Measurements from ENCODE around the gene RPTOR. TPM values are rescaled to one million over a fixed set of nuclear protein-coding genes. Genes with fewer than 3 reads are reported as not detected.

Gene RPTOR
- total and polyA plus RNA-seq, 12 donors: 7.9 to 30.3 (median 25.6) TPM

DNA sequence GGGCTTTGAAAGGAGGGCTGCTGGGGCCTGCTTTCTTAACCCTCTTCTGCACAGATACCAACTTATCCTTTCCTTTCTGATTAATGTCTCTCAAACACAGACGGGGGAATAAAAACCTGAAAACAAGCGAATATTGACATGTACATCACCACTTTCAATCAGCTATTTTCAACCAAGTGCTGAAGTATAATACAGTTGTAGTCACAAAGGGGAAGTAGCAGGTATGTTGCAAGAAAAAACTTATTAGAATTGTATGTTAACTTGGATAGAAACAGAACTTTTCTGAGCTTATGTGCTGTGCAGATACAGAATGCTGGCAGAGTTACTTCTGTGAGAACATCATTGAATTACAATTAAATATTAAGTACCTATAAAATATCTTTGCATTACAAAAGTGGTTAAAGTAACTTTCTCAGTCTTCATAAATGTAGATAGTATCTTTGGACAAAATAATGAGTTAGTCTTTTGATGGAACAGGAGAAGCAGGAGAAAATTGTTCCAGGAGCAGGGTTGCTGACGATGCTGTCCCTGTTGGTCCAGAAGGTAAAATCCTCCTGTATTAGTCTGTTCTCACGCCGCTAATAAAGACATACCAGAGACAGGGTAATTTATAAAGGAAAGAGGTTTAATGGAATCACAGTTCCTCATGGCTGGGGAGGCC is 59.5 kb downstream of the RPTOR start:
- intact Hi-C loops (cut with DNase I): no loop called here
- 95 to 98% methylated on average over 5 of the region's 5 CpGs for WGBS, 2 donors
- no peak for DNase-seq
- TF ChIP-seq, protein P1, sequence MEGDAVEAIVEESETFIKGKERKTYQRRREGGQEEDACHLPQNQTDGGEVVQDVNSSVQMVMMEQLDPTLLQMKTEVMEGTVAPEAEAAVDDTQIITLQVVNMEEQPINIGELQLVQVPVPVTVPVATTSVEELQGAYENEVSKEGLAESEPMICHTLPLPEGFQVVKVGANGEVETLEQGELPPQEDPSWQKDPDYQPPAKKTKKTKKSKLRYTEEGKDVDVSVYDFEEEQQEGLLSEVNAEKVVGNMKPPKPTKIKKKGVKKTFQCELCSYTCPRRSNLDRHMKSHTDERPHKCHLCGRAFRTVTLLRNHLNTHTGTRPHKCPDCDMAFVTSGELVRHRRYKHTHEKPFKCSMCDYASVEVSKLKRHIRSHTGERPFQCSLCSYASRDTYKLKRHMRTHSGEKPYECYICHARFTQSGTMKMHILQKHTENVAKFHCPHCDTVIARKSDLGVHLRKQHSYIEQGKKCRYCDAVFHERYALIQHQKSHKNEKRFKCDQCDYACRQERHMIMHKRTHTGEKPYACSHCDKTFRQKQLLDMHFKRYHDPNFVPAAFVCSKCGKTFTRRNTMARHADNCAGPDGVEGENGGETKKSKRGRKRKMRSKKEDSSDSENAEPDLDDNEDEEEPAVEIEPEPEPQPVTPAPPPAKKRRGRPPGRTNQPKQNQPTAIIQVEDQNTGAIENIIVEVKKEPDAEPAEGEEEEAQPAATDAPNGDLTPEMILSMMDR (IDR thresholded peaks at IDR 0.05): no peak
- Histone ChIP-seq H3K4me3 (no peak overlapping the region), H3K4me1 (peaks cover 6 to 28% (median 15%) of the 10 kb centered on the region in 9 donors), H3K9me3 (no peaks in the 10 kb centered on the region), H3K36me3 (no peaks in the 10 kb centered on the region), H3K27ac (no peak overlapping the region), H3K27me3 (no peaks in the 10 kb centered on the region)
- no peak for ATAC-seq

DNA sequence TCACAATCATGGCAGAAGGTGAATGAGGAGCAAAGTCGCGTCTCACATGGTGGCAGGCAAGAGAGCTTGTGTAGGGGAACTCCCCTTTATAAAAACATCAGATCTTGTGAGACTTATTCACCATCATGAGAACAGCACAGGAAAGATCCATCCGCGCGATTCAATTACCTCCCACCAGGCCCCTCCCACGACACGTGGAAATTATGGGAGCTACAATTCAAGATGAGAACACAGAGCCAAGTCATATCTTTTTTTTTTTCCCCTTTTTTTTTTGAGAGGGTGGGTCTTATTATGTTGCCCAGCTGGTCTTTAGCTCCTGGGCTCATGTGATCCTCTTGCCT is 60.0 kb downstream of the RPTOR start:
- no peak for DNase-seq
- WGBS, 2 donors: 87 to 91% methylated on average over 7 of the region's 7 CpGs

DNA sequence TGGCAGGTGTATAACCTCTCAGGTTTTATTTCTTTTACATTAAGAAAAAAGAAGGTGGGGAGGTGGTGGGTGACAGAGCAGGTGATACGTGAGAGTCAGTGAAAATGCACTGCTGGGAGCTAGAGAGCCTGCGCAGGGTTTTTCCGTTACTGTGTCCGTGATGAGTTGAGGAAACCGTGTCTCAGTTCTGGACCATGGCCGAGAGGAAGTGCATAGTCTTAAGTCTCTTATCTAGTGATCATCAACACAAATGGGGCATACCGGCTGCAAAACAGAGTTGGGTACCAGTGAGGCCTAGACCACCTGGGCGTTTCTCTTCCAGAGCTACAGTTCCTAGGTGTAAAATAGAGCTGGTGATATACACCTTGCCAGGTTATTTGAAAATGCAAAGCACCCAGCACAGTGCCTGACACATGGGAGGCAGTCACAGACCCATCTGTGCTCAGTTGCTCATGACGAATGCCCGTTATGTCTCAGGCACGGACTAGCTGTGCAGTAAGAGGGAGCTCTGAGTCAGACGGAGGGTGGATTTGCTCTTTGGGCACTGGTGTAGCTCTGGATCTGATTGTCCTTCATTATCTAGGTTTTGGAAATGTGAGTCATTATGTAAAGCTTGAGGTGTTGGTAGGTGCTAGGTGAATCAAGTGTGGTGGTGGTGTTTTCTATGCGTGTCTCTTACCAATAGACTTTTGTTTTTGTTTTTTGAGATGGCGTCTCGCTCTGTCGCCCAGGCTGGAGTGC is 60.9 kb downstream of the RPTOR start:
- WGBS, 2 donors: 74 to 86% methylated on average over 16 of the region's 16 CpGs
- H3K9me3 ChIP-seq: no peaks in the 10 kb centered on the region
- TF ChIP-seq, protein P1 (IDR thresholded peaks at IDR 0.05): no peak
- H3K4me1 ChIP-seq: peaks cover 0 to 23% (median 3%) of the 10 kb centered on the region in 9 donors
- ATAC-seq: peak in 1 of 8 donors; percentile 29
- H3K27me3 ChIP-seq: no peaks in the 10 kb centered on the region
- H3K36me3 ChIP-seq: no peaks in the 10 kb centered on the region
- intact Hi-C loops (cut with DNase I): no loop called here
- no peak for DNase-seq
- H3K27ac ChIP-seq: no peak overlapping the region
- no peak overlapping the region for H3K4me3 ChIP-seq

More for the DNA sequence above, 60.0 kb downstream of the RPTOR start:
- Histone ChIP-seq H3K9me3 (no peaks in the 10 kb centered on the region), H3K27me3 (no peaks in the 10 kb centered on the region), H3K4me3 (no peak overlapping the region), H3K27ac (no peak overlapping the region), H3K4me1 (peaks cover 4 to 23% (median 11%) of the 10 kb centered on the region in 9 donors), H3K36me3 (no peaks in the 10 kb centered on the region)
- intact Hi-C loops (cut with DNase I): no loop called here
- no peak for ATAC-seq
- TF ChIP-seq, protein P1 (IDR thresholded peaks at IDR 0.05): no peak

DNA sequence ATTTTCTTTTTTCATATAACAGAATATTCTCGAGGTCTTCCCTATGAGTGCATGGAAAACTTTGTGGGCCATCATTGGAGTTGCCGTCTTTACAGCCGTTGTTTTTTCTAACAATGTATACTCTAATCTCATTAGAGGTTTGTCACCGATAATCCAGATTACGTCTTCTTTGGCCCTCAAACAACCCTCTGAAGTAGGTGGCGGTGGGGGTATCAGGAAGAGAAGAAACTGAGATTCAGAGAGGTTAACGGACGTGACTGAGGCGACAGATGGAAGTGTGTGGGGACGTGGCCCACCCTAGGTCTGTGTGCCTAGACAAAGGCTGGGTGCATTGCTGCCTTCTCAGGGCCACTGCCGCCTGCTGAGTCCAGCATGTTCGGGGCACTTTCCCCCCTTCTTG is 63.7 kb downstream of the RPTOR start:
- WGBS, 2 donors: 98% methylated on average over 12 of the region's 12 CpGs
- peaks cover 0 to 19% (median 0%) of the 10 kb centered on the region in 9 donors for H3K4me1 ChIP-seq
- no peaks in the 10 kb centered on the region for H3K27me3 ChIP-seq

More for the DNA sequence above, 63.7 kb downstream of the RPTOR start:
- ATAC-seq: no peak
- no peaks in the 10 kb centered on the region for H3K36me3 ChIP-seq
- TF ChIP-seq, protein P1 (IDR thresholded peaks at IDR 0.05): no peak
- H3K27ac ChIP-seq: no peak overlapping the region
- no peak for DNase-seq
- intact Hi-C loops (cut with DNase I): no loop called here
- H3K4me3 ChIP-seq: no peak overlapping the region
- no peaks in the 10 kb centered on the region for H3K9me3 ChIP-seq
